SK-N-SH (cell line): ENCODE measurements around the gene MYO1B. TPM values are rescaled to one million over a fixed set of nuclear protein-coding genes. Genes with fewer than 3 reads are reported as not detected.

Experiments used
- CTCF ChIA-PET: fragments of 300-600, 350-600 bp; formaldehyde crosslinking; extraction: SDS; loops from one replicate; lab custom pipeline; 2021; lab: Yijun Ruan, JAX
- POLR2A ChIA-PET: fragments of 350-600 bp; sonication (Branson Sonifier 250); formaldehyde crosslinking; extraction: SDS; loops from one replicate; lab custom pipeline; 2020; ENCODE audit warnings: antibody characterized with exemption, inconsistent platforms; lab: Yijun Ruan, JAX
- DNase-seq: peaks from one replicate; pipeline ENCODE4 v3.0.0; 2012
- H2AFZ ChIP-seq: fragments of 200-600 bp; sonication (generic); 2 replicates; pipeline ENCODE4 v1.8.1; 2016; ENCODE audit warnings: antibody characterized with exemption, mild to moderate bottlenecking, low read depth
- H3F3A ChIP-seq: fragments of 200-600 bp; sonication (generic); replicated peaks from 2 replicates; pipeline ENCODE3; 2016; ENCODE audit warnings: antibody characterized with exemption, mild to moderate bottlenecking; ENCODE audit not compliant: insufficient read depth
- H3K27ac ChIP-seq, 2 experiments: fragments of 200-500 bp in 1 of 2; fragments of 200-600 bp in 1 of 2; sonication (Bioruptor generic) in 1 of 2; sonication (generic), shearing (Covaris generic) in 1 of 2; 2 replicates each; pipeline versions ENCODE4 v1.5.1 to v1.6.1; 2014 to 2016; ENCODE audit warnings: low read depth in 2 of 2, inconsistent platforms in 1 of 2, low read length in 1 of 2, mild to moderate bottlenecking in 1 of 2, mixed read lengths in 1 of 2
- H3K27me3 ChIP-seq: fragments of 200-600 bp; sonication (generic), shearing (Covaris generic); 2 replicates; pipeline ENCODE4 v1.6.1; 2016; ENCODE audit warnings: mixed run types; ENCODE audit not compliant: insufficient read depth
- H3K36me3 ChIP-seq, 2 experiments: fragments of 200-500 bp in 1 of 2; fragments of 200-600 bp in 1 of 2; sonication (Bioruptor generic) in 1 of 2; sonication (generic) in 1 of 2; replicated peaks in 1 of 2; 2 replicates each; pipeline versions ENCODE3 to v1.5.1; 2014 to 2016; ENCODE audit warnings: low read length in 1 of 2, mild to moderate bottlenecking in 1 of 2; ENCODE audit not compliant: insufficient read depth in 2 of 2, control insufficient read depth in 1 of 2
- H3K4me1 ChIP-seq, 2 experiments: fragments of 200-500 bp in 1 of 2; fragments of 200-600 bp in 1 of 2; sonication (Bioruptor generic) in 1 of 2; sonication (generic), shearing (Covaris generic) in 1 of 2; 2 replicates each; pipeline versions ENCODE4 v1.5.1 to v1.6.1; 2014 to 2016; ENCODE audit warnings: low read depth in 1 of 2, low read length in 1 of 2, mixed run types in 1 of 2; ENCODE audit not compliant: insufficient read depth in 2 of 2, control insufficient read depth in 1 of 2
- H3K4me2 ChIP-seq: fragments of 200-600 bp; sonication (generic), shearing (Covaris generic); 2 replicates; pipeline ENCODE4 v1.6.1; 2017; ENCODE audit warnings: mixed run types
- H3K4me3 ChIP-seq, 2 experiments: fragments of 200-500 bp in 1 of 2; fragments of 200-600 bp in 1 of 2; sonication (Bioruptor generic) in 1 of 2; sonication (generic), shearing (Covaris generic) in 1 of 2; 2 replicates each; pipeline versions ENCODE4 v1.5.1 to v1.8.1; 2014 to 2016; ENCODE audit warnings: low read depth in 2 of 2, inconsistent platforms in 1 of 2, low read length in 1 of 2, mild to moderate bottlenecking in 1 of 2, mixed read lengths in 1 of 2, moderate library complexity in 1 of 2
- H3K79me2 ChIP-seq: fragments of 200-600 bp; sonication (generic); 2 replicates; pipeline ENCODE4 v1.8.1; 2017; ENCODE audit warnings: mild to moderate bottlenecking; ENCODE audit not compliant: insufficient read depth
- H3K9ac ChIP-seq: fragments of 200-600 bp; sonication (generic); 2 replicates; pipeline ENCODE4 v1.6.1; 2017; ENCODE audit warnings: mixed run types
- H3K9me2 ChIP-seq: fragments of 200-600 bp; sonication (generic); 2 replicates; pipeline ENCODE4 v1.6.1; 2017; ENCODE audit warnings: mixed run types
- H3K9me3 ChIP-seq: fragments of 200-600 bp; sonication (generic); 2 replicates; pipeline ENCODE4 v1.6.1; 2017; ENCODE audit warnings: mixed run types, mild to moderate bottlenecking, moderate library complexity
- H4K20me1 ChIP-seq: fragments of 200-600 bp; sonication (generic); 2 replicates; pipeline ENCODE4 v1.6.1; 2017; ENCODE audit warnings: mild to moderate bottlenecking, mixed run types; ENCODE audit not compliant: insufficient read depth
- CTCF ChIP-seq: fragments of 200-600 bp; sonication (generic); IDR thresholded peaks from 2 replicates; pipeline ENCODE4 v1.6.1; 2017; ENCODE audit warnings: antibody characterized with exemption, mild to moderate bottlenecking, moderate library complexity
- FOXJ3 ChIP-seq: sonication (generic); formaldehyde crosslinking; IDR thresholded peaks from 2 replicates; pipeline ENCODE4 v1.5.1; 2020; ENCODE audit warnings: mild to moderate bottlenecking, missing genetic modification reagents
- GATA2 ChIP-seq: sonication (generic); formaldehyde crosslinking; IDR thresholded peaks from 2 replicates; pipeline ENCODE4 v1.5.0; 2020; ENCODE audit warnings: mild to moderate bottlenecking, missing genetic modification reagents
- JUND ChIP-seq: IDR thresholded peaks from 2 replicates; pipeline ENCODE4 v1.4.0; 2012
- MXI1 ChIP-seq: IDR thresholded peaks from 2 replicates; pipeline ENCODE4 v1.6.1; 2012; ENCODE audit warnings: mild to moderate bottlenecking, low read depth, low read length, improper control_type of control experiment
- NRF1 ChIP-seq: IDR thresholded peaks from 2 replicates; pipeline ENCODE4 v1.6.1; 2012; ENCODE audit warnings: low read depth, mild to moderate bottlenecking, low read length
- PBX3 ChIP-seq: IDR thresholded peaks from 2 replicates; pipeline ENCODE4; 2012
- RCOR1 ChIP-seq: fragments of 150-350 bp; IDR thresholded peaks from 2 replicates; pipeline ENCODE4 v1.6.1; 2017; ENCODE audit warnings: antibody characterized with exemption, low read length
- TCF12 ChIP-seq: IDR thresholded peaks from 2 replicates; pipeline ENCODE4 v1.4.0; 2012
- TEAD4 ChIP-seq: IDR thresholded peaks from 2 replicates; pipeline ENCODE4 v1.4.0; 2012; ENCODE audit warnings: mild to moderate bottlenecking, borderline replicate concordance; ENCODE audit not compliant: insufficient read depth
- USF1 ChIP-seq: IDR thresholded peaks from 2 replicates; pipeline ENCODE4 v1.4.0; 2012; ENCODE audit warnings: low read depth, borderline replicate concordance
- WGBS: methylation state at CpG from one replicate; pipeline ENCODE4 v1.1.6; 2017; ENCODE audit warnings: low lambda C conversion rate; 5-methylcytosine and 5-hydroxymethylcytosine counted together
- polyA plus RNA-seq, 3 experiments: library from polyadenylated mRNA; depleted of rRNA; stranded (reverse); fragments of >200 nt; gene quantifications; 2 replicates each; pipeline ENCODE4 v1.2.3, GENCODE V29; 2012
- TF ChIP-seq, protein P1 (sequence below): IDR thresholded peaks from 2 replicates; pipeline ENCODE4 v1.4.0; 2012; ENCODE audit warnings: low read depth, borderline replicate concordance

MYO1B gene
- polyA plus RNA-seq, 1 of the 3 experiments (the other 2 are of a cell fraction): 20.2 TPM

DNA sequence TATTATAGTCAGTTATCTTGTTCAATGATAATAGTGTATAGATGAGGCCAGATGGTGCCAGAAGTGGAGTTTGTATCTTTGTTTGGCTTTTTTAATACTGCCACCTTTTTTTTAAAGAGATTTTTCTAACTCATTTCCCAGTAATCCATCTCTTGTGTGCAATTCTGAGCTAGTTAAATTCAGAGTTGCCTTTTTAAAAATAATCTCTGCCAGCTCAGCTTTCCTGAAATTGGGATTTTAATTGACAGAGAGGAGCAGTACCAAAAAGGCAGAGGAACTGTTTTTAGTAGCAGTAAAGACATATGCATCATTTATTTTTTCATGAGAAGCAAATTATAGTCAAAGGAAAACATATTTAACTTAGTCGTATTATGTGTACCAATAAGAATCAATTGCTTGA, 185.3 kb downstream of the MYO1B start:
- DNase-seq: no peak
- H3F3A ChIP-seq: no peaks in the 10 kb centered on the region
- no peak overlapping the region for H3K9ac ChIP-seq
- no peaks in the 10 kb centered on the region for H4K20me1 ChIP-seq
- H3K79me2 ChIP-seq: no peaks in the 10 kb centered on the region
- no peak overlapping the region for H2AFZ ChIP-seq
- no peaks in the 10 kb centered on the region for H3K9me2 ChIP-seq
- POLR2A ChIA-PET: no interaction called here
- no peak overlapping the region for H3K27ac ChIP-seq
- H3K9me3 ChIP-seq: no peaks in the 10 kb centered on the region
- peaks cover 5 to 6% of the 10 kb centered on the region in 2 experiments for H3K36me3 ChIP-seq
- TF ChIP-seq FOXJ3 (CRISPR knock-in tag): no peak
- no peak for TF ChIP-seq RCOR1
- TF ChIP-seq CTCF: no peak
- TF ChIP-seq TCF12: no peak
- TF ChIP-seq MXI1: no peak
- no peak for TF ChIP-seq GATA2 (CRISPR knock-in tag)
- TF ChIP-seq PBX3: no peak
- TF ChIP-seq NRF1: no peak
- no peak overlapping the region for H3K4me3 ChIP-seq
- H3K4me2 ChIP-seq: no peak overlapping the region
- H3K27me3 ChIP-seq: no peaks in the 10 kb centered on the region
- CTCF ChIA-PET: interaction anchor here (1.5 kb wide), 1 partner anchor 71 kb away, joined by 4 read pairs; no protein-coding TSS in a partner anchor
- 96% methylated on average over 1 of the region's 1 CpG for WGBS
- H3K4me1 ChIP-seq: no peaks in the 10 kb centered on the region

- no peaks in the 10 kb centered on the region for H4K20me1 ChIP-seq
- H3K9me2 ChIP-seq: no peaks in the 10 kb centered on the region
- no peak for DNase-seq
- ChIA-PET CTCF (no interaction called here), POLR2A (no interaction called here)
- no peaks in the 10 kb centered on the region for H3F3A ChIP-seq
- no peak overlapping the region for H3K4me2 ChIP-seq
- no peak for TF ChIP-seq USF1
- TF ChIP-seq JUND: no peak
- TF ChIP-seq, protein P1, sequence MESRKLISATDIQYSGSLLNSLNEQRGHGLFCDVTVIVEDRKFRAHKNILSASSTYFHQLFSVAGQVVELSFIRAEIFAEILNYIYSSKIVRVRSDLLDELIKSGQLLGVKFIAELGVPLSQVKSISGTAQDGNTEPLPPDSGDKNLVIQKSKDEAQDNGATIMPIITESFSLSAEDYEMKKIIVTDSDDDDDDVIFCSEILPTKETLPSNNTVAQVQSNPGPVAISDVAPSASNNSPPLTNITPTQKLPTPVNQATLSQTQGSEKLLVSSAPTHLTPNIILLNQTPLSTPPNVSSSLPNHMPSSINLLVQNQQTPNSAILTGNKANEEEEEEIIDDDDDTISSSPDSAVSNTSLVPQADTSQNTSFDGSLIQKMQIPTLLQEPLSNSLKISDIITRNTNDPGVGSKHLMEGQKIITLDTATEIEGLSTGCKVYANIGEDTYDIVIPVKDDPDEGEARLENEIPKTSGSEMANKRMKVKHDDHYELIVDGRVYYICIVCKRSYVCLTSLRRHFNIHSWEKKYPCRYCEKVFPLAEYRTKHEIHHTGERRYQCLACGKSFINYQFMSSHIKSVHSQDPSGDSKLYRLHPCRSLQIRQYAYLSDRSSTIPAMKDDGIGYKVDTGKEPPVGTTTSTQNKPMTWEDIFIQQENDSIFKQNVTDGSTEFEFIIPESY: no peak
- TF ChIP-seq TEAD4: no peak
- no peak overlapping the region for H2AFZ ChIP-seq
- no peak overlapping the region for H3K9ac ChIP-seq
- H3K9me3 ChIP-seq: no peaks in the 10 kb centered on the region
- H3K27ac ChIP-seq: no peak overlapping the region
- no peaks in the 10 kb centered on the region for H3K79me2 ChIP-seq
- no peaks in the 10 kb centered on the region for H3K36me3 ChIP-seq
- H3K4me3 ChIP-seq: no peak overlapping the region
- H3K27me3 ChIP-seq: no peaks in the 10 kb centered on the region
- no peaks in the 10 kb centered on the region; a peak in 1 of 4 replicates for H3K4me1 ChIP-seq
- WGBS: 79% methylated on average over 4 of the region's 4 CpGs
Measured at GRCh38 chr2:191432121-191432520, 186.9 kb downstream of the MYO1B start.
